Measurements from ENCODE around the gene ACOT8.
A peak's percentile ranks its signal among the peaks of the same experiment; 100 is the strongest.
"Not testable (repeated sequence)": the region's sequence is repeated elsewhere in the genome, so short reads cannot be mapped to it uniquely, and the experiment has no call there.

Gene ACOT8

GRCh38 chr20:45850926-45851325, 6.3 kb downstream of the ACOT8 start:
- no peak for ATAC-seq

- no peak for ATAC-seq
Observed at GRCh38 chr20:45850238-45850637, 7.0 kb downstream of the ACOT8 start.

- no peak for ATAC-seq
Observed at GRCh38 chr20:45848969-45849582, 8.1 kb downstream of the ACOT8 start.

GRCh38 chr20:45848421-45848820, 8.8 kb downstream of the ACOT8 start:
- no peak for ATAC-seq

DNA sequence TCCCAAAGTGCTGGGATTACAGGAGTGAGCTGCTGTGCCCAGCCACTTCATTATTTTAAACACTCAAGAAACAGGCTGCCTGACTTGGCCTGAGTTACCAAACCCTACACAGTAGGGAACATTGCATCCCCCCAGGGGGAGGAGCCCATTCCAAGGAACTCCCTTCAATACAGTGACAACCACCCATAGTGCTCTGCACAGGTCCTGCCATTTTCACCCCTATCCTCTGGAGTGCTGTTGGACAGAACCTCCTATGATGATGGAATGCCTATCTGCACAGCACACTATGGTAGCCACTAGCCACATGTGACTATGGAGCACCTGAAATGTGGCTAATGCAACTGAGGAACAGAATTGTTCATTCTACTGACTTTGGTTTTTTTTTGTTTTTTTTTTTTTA, 11.7 kb downstream of the ACOT8 start:
- ATAC-seq = no peak

DNA sequence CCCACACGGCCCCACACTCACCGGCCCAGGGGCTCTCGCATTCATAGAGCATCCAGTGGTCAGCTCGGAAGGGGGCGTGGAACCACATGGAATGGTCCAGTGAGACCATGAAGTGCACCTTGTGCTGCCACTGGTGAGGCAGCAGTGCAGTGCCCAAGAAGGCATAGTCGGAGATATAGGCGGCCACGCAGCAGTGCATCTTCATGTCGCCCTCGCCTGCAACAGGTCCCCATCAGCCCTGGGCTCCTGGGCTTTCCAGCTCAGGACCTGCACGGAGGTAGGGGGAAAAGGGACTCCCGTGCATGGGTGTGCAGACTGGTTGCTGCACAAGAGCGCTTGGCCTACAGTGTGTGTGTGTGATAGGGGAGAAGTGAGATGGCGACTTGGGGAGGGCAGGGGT, 13.7 kb downstream of the ACOT8 start:
- ATAC-seq = no peak

DNA sequence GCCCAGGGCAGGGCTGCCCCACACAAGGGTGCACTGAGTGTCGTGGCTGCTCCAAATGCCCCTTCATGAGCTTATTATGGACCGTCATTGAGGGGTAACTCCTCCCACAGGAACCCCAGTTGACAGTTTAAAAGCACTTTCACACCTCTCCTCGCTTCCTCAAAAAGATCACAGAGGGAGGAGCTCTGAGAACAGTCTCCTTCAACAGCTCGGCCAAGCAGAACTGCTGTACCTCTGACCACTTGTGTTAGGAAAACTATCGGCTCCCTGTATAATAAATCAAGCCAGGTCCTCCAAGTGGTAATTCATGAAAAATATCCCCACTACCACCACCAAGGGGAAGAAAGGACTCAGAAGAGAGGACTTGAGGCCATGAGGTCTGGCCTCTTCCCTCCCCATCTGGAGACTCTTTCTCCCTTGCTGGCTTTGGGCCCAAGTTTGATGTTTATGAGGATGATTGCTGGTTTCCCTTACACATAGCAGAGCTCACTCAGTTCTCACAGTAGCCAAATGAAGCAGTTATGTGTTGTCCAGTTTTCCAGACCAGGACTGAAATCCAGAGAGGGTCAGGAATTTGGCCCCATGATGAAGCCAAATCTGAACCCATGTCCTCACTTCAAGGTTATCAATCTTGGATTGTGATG, 14.9 kb downstream of the ACOT8 start:
- ATAC-seq = no peak

- no peak for ATAC-seq
Observed at GRCh38 chr20:45841407-45842129, 15.6 kb downstream of the ACOT8 start.

DNA sequence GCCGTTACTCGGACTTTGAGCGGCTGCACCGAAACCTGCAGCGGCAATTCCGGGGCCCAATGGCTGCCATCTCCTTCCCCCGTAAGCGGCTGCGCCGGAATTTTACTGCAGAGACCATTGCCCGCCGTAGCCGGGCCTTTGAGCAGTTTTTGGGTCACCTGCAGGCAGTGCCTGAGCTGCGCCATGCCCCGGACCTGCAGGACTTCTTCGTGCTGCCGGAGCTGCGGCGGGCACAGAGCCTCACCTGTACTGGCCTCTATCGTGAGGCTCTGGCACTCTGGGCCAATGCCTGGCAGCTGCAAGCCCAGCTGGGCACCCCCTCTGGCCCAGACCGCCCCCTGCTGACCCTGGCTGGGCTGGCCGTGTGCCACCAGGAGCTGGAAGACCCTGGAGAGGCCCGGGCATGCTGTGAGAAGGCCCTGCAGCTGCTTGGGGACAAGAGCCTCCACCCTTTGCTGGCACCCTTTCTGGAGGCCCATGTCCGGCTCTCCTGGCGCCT, 16.4 kb downstream of the ACOT8 start:
- no peak for ATAC-seq

DNA sequence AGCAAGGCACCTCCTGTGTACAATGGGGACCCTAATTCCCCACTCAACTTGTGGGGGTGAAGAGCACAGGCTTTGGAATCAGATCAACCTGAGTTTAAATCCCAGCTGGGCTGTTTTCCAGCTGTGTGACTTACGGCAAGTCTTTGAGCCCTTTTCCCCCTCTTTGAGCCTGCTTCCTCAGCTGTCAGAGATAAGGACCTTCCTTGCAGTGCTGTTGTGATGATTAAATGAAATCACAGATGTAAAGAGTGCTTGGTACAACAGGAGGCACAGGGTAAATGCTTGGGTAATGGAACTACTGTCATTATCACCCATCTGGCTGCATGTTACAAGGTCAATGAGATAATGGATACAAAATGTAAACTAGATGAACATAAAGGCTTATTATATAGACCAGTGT, 20.4 kb downstream of the ACOT8 start:
- no peak for ATAC-seq

- no peak for ATAC-seq
Observed at GRCh38 chr20:45835825-45836224, 21.4 kb downstream of the ACOT8 start.

DNA sequence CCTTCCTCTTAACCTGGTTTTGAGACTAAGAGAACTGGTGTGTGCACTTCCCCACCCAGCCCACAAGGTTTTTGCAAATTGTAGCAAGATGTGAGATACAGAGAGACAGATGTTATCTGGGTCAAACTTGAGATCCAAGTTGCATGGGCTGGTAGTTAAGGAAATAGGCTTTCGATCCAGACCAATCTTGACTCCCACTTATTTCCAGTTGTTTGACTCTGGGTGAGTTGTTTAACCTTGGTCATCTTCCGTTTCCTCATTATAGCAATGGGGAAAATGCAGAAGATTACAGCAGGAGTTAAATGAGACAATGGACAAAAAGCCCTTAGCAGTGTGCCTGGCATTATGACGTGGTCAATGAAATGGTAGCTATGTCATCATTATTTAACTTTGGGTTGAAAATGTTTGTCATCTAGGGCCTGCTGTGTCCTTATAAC, 21.8 kb downstream of the ACOT8 start:
- no peak for ATAC-seq

GRCh38 chr20:45834797-45835161, 22.4 kb downstream of the ACOT8 start:
- ATAC-seq = no peak

GRCh38 chr20:45833883-45834796, 23.1 kb downstream of the ACOT8 start:
- ATAC-seq = peak; percentile 67 to 72

- ATAC-seq = peak; percentile 53 to 63
Observed at GRCh38 chr20:45833030-45833882, 23.9 kb downstream of the ACOT8 start, which contains the start of gene SNX21. Gene SNX21 (plus strand): TSS chr20:45833799. CDS start chr20:45833920, 121 bp downstream.

- no peak for ATAC-seq
Observed at GRCh38 chr20:45832619-45833018, 24.6 kb downstream of the ACOT8 start.

GRCh38 chr20:45829673-45830106, 27.5 kb downstream of the ACOT8 start:
- not testable (repeated sequence) for ATAC-seq

- no peak for ATAC-seq
Observed at GRCh38 chr20:45828589-45828988, 28.6 kb downstream of the ACOT8 start.

- no peak for ATAC-seq
Observed at GRCh38 chr20:45827712-45828111, 29.5 kb downstream of the ACOT8 start.

DNA sequence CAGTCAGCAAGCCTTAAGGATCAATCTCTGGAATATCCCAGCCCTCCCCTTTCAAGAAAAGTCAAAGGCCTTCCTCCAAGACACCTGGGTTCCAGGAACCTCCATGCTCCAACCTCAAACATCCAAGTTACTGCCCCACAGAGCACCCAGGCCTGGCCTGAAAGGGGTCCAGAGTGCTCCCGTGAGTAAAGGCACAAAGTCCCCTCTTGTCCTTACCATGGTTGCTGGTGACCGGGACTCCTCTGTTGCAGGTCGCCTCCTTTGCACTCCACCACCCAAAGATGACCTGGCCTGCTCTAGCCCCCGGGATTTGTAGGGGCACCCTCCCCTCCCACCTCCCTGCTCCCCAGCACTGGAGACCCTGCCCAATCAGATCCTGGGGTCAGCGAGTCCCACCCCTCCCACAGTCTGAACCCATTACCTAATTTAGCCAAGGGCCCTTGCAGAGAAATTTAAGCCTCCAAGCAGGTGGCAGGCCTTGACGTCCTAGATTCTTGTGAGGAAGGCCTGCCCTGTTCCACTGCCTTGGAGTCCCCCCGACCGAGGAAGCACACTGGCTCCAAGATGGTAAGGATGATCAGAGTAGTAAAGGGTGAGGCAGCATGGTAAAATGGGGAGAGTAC, 30.1 kb downstream of the ACOT8 start, which contains the start of gene TNNC2:
Gene TNNC2, minus strand, starts transcription at position 283 of the 623 bp plus-strand sequence. Its CDS starts 64 bp downstream, at position 219.
- no peak for ATAC-seq

All from activated CD4-positive, CD25-positive, alpha-beta regulatory T cell treated with anti-CD3 and anti-CD28 coated beads, Interleukin-2, amount 50 U/mL, for 24 hours (primary cell).